Cardiac fibroblast (primary cell): ENCODE measurements around the gene SH2D5.

Experiments
- DNase-seq, 2 donors: peaks; one replicate each; pipeline versions ENCODE4 v3.0.0 to v3.0.0-alpha.2; 2010; ENCODE audit warnings: low read depth in 2 of 2
- H3K4me3 ChIP-seq, 2 donors: replicated peaks in 1 of 2; 1 replicate in 1 of 2; 2 replicates in 1 of 2; pipeline ENCODE4 v1.5.1; 2011; ENCODE audit warnings: low read depth in 2 of 2, low read length in 2 of 2, mild to moderate bottlenecking in 2 of 2, moderate library complexity in 1 of 2
- CTCF ChIP-seq: IDR thresholded peaks from one replicate; pipeline ENCODE4 v1.5.1; 2011; ENCODE audit warnings: low read depth, mild to moderate bottlenecking, low read length, inconsistent platforms

Gene SH2D5

GRCh38 chr1:20672265-20672632, 60.3 kb downstream of the SH2D5 start:
- no peak for TF ChIP-seq CTCF
- no peak overlapping the region for H3K4me3 ChIP-seq
- DNase-seq: no peak

- TF ChIP-seq CTCF: no peak
- no peak overlapping the region for H3K4me3 ChIP-seq
- no peak for DNase-seq
Measured at GRCh38 chr1:20670936-20671335, 61.6 kb downstream of the SH2D5 start.
